GM19035 (cell line): ENCODE data around the gene WRAP73.
A peak's percentile ranks its signal among the peaks of the same experiment; 100 is the strongest.

ENCODE experiments used
- ATAC-seq: cut with Tn5 transposase; IDR thresholded peaks from one replicate; pipeline ENCODE4 v1.9.1; 2021; ENCODE audit not compliant: unreplicated experiment

The WRAP73 gene

GRCh38 chr1:3649342-3650247 is at the start of gene WRAP73:
Gene WRAP73 (minus strand): TSS chr1:3650103. CDS start chr1:3649999, 104 bp downstream.
- peak; percentile 74 for ATAC-seq

DNA sequence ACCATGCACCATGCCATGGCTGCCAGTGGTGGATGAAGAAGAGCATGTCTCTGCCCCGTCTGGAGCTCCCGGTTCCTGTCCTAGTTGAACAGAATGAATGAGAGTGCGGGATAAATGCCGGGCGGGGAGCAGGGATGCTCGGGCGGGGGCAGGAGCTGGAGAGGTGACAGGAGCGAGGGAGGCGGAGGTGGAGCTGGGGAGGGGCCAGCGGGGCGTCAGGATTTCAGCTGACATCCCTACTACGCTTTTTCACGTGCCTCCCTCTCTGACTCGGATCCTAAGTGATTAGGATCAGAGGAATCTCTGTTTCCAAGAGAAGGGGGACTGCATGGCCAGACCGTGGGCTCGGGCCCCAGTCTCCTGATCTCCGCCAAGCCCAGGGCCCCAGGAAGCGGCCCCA is 49.7 kb upstream of the WRAP73 start:
- no peak for ATAC-seq

GRCh38 chr1:3698660-3699408 is 48.9 kb upstream of the WRAP73 start:
- no peak for ATAC-seq

DNA sequence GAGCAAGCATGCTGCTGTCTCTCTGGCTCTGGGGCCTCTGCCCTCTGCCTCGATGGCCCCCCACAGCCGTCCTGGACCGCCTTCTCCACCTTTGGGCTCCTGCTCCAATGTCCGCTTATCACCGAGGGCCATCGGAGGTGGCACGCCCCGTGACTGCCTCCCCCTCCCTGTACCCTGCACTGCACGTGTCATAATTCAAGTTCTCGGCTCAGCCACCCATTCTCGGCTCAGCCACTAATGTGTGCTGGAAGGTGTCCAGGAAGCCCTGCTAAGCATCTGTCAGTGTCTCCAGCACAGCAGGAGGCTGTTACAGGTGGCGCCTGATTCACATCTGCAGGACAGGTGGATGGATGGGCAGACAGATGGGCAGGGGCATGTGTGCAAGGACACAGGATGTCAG is 47.9 kb upstream of the WRAP73 start:
- ATAC-seq, result no peak

- ATAC-seq, result no peak
Measured at GRCh38 chr1:3697104-3697503, 47.2 kb upstream of the WRAP73 start.

DNA sequence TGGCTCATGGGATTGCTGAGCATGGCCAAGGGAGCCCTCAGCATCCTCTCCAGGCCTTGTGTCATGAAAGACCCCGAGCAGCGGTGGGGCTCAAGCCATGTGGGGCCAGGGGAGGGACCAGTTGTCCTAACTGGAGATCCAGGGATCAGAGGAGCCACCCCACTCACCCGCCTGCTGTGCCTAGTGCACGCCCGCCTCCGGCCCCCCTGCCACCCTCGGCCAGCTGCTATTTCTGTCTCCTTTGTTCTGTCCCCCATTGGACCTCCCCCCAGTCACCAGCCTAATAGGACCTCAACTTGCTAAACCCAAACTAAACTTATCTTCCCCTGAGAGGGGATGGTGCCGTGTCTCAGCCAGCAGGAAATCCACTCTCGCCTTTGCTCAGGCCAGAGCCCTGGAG is 46.8 kb upstream of the WRAP73 start:
- no peak for ATAC-seq

- ATAC-seq, result no peak
Measured at GRCh38 chr1:3695326-3696217, 45.7 kb upstream of the WRAP73 start.

- no peak for ATAC-seq
Measured at GRCh38 chr1:3693321-3693720, 43.4 kb upstream of the WRAP73 start.

DNA sequence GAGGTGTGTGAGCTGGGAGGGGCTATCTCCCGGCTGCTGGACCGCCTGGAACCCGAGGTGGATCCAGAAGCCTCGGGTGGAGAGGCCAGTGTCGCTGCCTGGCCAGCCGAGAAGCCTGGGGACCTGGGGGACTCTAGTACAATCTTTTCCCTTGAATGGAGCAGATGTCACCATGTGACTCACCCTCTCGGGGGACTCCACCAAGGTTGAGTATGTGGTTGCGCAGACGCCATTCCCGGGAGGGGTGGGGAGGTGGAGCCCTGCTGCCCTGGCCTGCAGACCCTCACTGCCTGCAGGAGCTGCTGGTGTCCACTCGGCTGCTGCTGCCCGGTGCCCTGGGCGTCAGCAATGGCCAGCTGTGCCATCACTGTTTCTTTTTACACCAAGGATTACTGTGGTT is 42.7 kb upstream of the WRAP73 start:
- ATAC-seq, result no peak

- ATAC-seq, result no peak
Measured at GRCh38 chr1:3691421-3692204, 41.7 kb upstream of the WRAP73 start.

DNA sequence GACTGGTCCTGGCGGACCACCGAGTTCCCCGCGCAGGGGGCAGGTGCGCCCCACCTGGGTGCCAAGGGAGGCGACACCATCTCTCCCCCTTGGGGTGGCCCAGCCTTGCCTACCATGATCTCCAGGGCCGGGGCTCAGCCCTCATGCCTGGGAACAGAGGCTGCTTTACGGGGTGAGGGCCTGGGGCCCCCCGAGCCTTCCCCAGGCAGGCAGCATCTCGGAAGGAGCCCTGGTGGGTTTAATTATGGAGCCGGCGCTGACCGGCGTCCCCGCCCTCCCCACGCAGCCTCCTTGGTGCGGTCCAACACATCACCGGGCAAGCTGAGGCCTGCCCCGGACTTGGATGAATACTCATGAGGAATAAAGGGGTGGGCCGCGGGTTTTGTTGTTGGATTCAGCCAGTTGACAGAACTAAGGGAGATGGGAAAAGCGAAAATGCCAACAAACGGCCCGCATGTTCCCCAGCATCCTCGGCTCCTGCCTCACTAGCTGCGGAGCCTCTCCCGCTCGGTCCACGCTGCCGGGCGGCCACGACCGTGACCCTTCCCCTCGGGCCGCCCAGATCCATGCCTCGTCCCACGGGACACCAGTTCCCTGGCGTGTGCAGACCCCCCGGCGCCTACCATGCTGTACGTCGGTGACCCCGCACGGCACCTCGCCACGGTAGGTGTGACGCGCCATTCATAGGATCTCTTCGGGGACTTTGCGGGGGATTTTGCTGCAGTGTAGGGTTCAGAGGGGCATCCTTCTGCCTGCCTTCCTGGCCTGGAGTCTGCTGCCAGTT is 40.6 kb upstream of the WRAP73 start:
- no peak for ATAC-seq

GRCh38 chr1:3689138-3689750 is 39.3 kb upstream of the WRAP73 start:
- no peak for ATAC-seq

GRCh38 chr1:3688356-3689137 is 38.6 kb upstream of the WRAP73 start:
- no peak for ATAC-seq

DNA sequence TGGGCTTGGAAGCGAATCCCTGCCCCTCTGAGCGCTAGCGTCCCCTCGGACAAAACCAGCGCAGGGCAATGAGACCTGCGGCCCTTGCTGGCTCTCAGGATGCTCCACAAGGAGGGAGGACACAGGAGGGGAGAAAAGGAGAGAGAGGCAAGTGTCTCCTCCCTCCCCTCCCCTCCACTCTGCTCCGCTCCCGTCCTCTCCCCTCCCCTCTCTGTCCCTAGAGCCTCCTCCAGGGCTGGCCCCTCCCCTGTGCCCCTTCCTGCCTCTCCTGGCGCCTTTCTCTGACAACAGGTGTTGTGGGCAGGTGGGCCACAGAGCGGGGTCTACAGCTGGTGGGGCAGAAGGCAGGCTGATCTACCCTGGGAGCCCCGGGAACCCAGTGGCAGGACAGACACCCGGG is 37.6 kb upstream of the WRAP73 start:
- ATAC-seq, result no peak

- no peak for ATAC-seq
Measured at GRCh38 chr1:3685906-3686305, 36.0 kb upstream of the WRAP73 start.

DNA sequence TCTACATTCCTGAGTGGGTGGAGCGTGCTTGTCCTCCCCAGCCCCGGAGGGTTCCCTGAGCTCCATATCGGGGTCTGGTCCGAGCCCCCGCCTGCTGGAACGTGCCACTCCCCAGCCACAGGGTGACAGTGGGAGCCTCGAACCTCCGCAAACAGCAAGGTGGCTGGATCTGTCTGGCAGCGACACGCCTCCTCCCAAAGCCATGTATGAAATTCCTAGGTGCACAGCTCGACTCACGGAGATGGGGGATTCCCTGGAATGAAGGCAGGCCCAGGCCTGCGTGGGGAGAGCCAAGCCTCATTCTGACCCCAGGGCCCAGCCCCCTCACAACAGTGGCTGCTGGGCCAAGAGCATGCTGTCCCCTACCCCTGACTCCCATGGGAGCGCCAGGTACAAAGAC is 35.3 kb upstream of the WRAP73 start:
- no peak for ATAC-seq

- ATAC-seq, result no peak
Measured at GRCh38 chr1:3683992-3684391, 34.1 kb upstream of the WRAP73 start.

DNA sequence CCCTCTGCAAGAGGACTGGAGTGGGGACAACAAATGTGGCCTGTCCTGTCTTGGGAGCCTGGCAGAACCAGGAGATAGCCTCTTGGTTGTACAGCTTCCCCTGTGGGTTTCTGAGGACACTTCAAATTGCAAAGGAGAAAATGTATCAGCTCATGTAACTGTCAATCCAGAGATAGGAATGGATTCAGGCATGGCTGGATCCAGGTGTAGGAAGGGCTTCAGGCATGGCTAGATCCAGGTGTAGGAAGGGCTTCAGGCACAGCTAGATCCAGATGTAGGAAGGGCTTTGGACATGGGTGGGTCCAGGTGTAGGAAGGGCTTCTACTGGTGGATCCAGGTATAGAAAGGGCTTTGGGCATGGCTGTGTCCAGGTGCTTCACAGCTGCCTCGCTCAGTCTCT is 33.3 kb upstream of the WRAP73 start:
- ATAC-seq, result no peak
